Endothelial cell of umbilical vein (primary cell): ENCODE measurements around the gene OR5H1. TPM values are rescaled to one million over a fixed set of nuclear protein-coding genes. Genes with fewer than 3 reads are reported as not detected.
"Not testable (repeated sequence)": the region's sequence is repeated elsewhere in the genome, so short reads cannot be mapped to it uniquely, and the experiment has no call there.

Experiments used
- BruUV-seq: library from RNA; stranded (reverse); fragments of 400-500 nt; replicated peaks from 2 replicates; lab custom pipeline; 2021; lab: Mats Ljungman, UMichigan
- CTCF ChIA-PET: fragments of 300-600, 350-600 bp; sonication (Branson Sonifier 250); formaldehyde crosslinking; loops from one replicate; lab custom pipeline; 2021; ENCODE audit warnings: antibody characterized with exemption, inconsistent platforms; lab: Charles Lee
- POLR2A ChIA-PET: fragments of 300-600, 350-600 bp; sonication (Branson Sonifier 250); formaldehyde crosslinking; loops from one replicate; lab custom pipeline; 2021; ENCODE audit warnings: antibody characterized with exemption, inconsistent platforms; lab: Charles Lee
- DNase-seq: peaks from one replicate; pipeline ENCODE4 v3.0.0-alpha.2; 2011; ENCODE audit warnings: low read depth, low spot score
- FAIRE-seq: peaks from 2 replicates; lab custom pipeline; 2011; peaks lifted over from hg19 to GRCh38; lab: Jason Lieb, UNC
- H2AFZ ChIP-seq: 2 replicates; pipeline ENCODE4 v1.6.0; 2012; ENCODE audit warnings: low read depth, low read length, control low read depth, inconsistent platforms
- H3K27ac ChIP-seq: 2 replicates; pipeline ENCODE4 v1.5.1; 2011; ENCODE audit warnings: low read depth, mild to moderate bottlenecking, control low read depth, low read length, moderate library complexity; ENCODE audit not compliant: insufficient read depth
- H3K27me3 ChIP-seq, 2 experiments: 2 replicates each; pipeline versions ENCODE4 v1.6.0 to v1.6.1; 2011; ENCODE audit warnings: low read length in 2 of 2, mixed read lengths in 1 of 2; ENCODE audit not compliant: control insufficient read depth in 2 of 2, insufficient read depth in 2 of 2
- H3K36me3 ChIP-seq, 2 experiments: 2 replicates in 1 of 2; 3 replicates in 1 of 2; pipeline ENCODE4 v1.5.1; 2011; ENCODE audit warnings: low read length in 2 of 2, mild to moderate bottlenecking in 1 of 2, moderate library complexity in 1 of 2; ENCODE audit not compliant: control insufficient read depth in 2 of 2, insufficient read depth in 2 of 2; ENCODE audit errors: extremely low read depth in 1 of 2
- H3K4me1 ChIP-seq: 3 replicates; pipeline ENCODE4 v1.5.1; 2011; ENCODE audit warnings: mild to moderate bottlenecking, low read length; ENCODE audit not compliant: control insufficient read depth, insufficient read depth; ENCODE audit errors: extremely low read depth
- H3K4me2 ChIP-seq: 2 replicates; pipeline ENCODE4 v1.6.1; 2011; ENCODE audit warnings: low read length, control low read depth, mixed read lengths; ENCODE audit not compliant: insufficient read depth
- H3K4me3 ChIP-seq, 3 experiments: fragments of 200-600 bp in 1 of 3; sonication (generic), shearing (Covaris generic) in 1 of 3; replicated peaks in 1 of 3; 2 replicates each; pipeline ENCODE4 v1.5.1; 2011 to 2016; ENCODE audit warnings: control low read depth in 3 of 3, low read length in 3 of 3, mild to moderate bottlenecking in 2 of 3, inconsistent platforms in 1 of 3, low read depth in 1 of 3, moderate library complexity in 1 of 3; ENCODE audit not compliant: insufficient read depth in 1 of 3
- H3K79me2 ChIP-seq: 2 replicates; pipeline ENCODE4 v1.6.0; 2012; ENCODE audit warnings: low read length, inconsistent platforms; ENCODE audit not compliant: control insufficient read depth, insufficient read depth
- H3K9ac ChIP-seq: replicated peaks from 2 replicates; pipeline ENCODE3; 2011; ENCODE audit warnings: low read length, control low read depth; ENCODE audit not compliant: insufficient read depth; ENCODE audit errors: extremely low read depth
- H3K9me1 ChIP-seq: replicated peaks from 3 replicates; pipeline ENCODE4 v1.6.0; 2011; ENCODE audit warnings: mild to moderate bottlenecking, low read length; ENCODE audit not compliant: control insufficient read depth, insufficient read depth; ENCODE audit errors: extremely low read depth
- H3K9me3 ChIP-seq: replicated peaks from 2 replicates; pipeline ENCODE4 v1.5.1; 2012; ENCODE audit warnings: low read length, inconsistent platforms; ENCODE audit not compliant: control insufficient read depth, insufficient read depth
- H4K20me1 ChIP-seq: replicated peaks from 2 replicates; pipeline ENCODE3; 2011; ENCODE audit warnings: mild to moderate bottlenecking, low read length; ENCODE audit not compliant: control insufficient read depth, insufficient read depth; ENCODE audit errors: extremely low read depth
- CTCF ChIP-seq, 2 donors: IDR thresholded peaks; 1 replicate in 1 of 2; 2 replicates in 1 of 2; pipeline ENCODE4 v1.5.1; 2011; ENCODE audit warnings: low read length in 2 of 2, mild to moderate bottlenecking in 2 of 2, moderate library complexity in 2 of 2, control low read depth in 1 of 2, inconsistent platforms in 1 of 2, low read depth in 1 of 2; ENCODE audit not compliant: insufficient read depth in 1 of 2; ENCODE audit errors: extremely low read depth in 1 of 2
- EZH2 ChIP-seq: IDR thresholded peaks from 2 replicates; pipeline ENCODE4 v1.6.1; 2012; ENCODE audit warnings: borderline replicate concordance, low read depth, mild to moderate bottlenecking, moderate library complexity, low read length, inconsistent platforms; ENCODE audit not compliant: severe bottlenecking
- FOS ChIP-seq: IDR thresholded peaks from 2 replicates; pipeline ENCODE4 v1.6.1; 2011; ENCODE audit warnings: mild to moderate bottlenecking, low read length, moderate library complexity, borderline replicate concordance; ENCODE audit not compliant: insufficient read depth
- GATA2 ChIP-seq: IDR thresholded peaks from 2 replicates; pipeline ENCODE4 v1.7.0; 2011; ENCODE audit warnings: low read depth, mild to moderate bottlenecking, moderate library complexity, mixed read lengths, low read length; ENCODE audit not compliant: insufficient read length, insufficient read depth
- JUN ChIP-seq: IDR thresholded peaks from 2 replicates; pipeline ENCODE4 v1.6.1; 2011; ENCODE audit warnings: borderline replicate concordance, low read depth; ENCODE audit not compliant: insufficient read length, insufficient read depth
- MYC ChIP-seq: IDR thresholded peaks from one replicate; pipeline ENCODE4 v1.6.1; 2011; ENCODE audit warnings: mild to moderate bottlenecking, low read depth, low read length
- POLR2A ChIP-seq: IDR thresholded peaks from 2 replicates; pipeline ENCODE4 v1.6.1; 2012; ENCODE audit warnings: low read depth, mild to moderate bottlenecking, control low read depth, low read length
- POLR2AphosphoS5 ChIP-seq: IDR thresholded peaks from 2 replicates; pipeline ENCODE4 v1.6.1; 2012; ENCODE audit warnings: low read depth, mild to moderate bottlenecking, control low read depth, low read length, moderate library complexity; ENCODE audit not compliant: insufficient read depth
- dilution Hi-C: fragments of 300-500 bp; cut with MboI; formaldehyde crosslinking; loops from one replicate; pipeline ENCODE4 v1.15.0; 2019; ENCODE audit warnings: low sequenced_read_pairs; ENCODE audit not compliant: extremely low pct_ligation_motif_present
- intact Hi-C: fragments of 100-400 bp; cut with micrococcal nuclease; formaldehyde crosslinking; loops from one replicate; pipeline ENCODE4 v1.10.0; 2022
- polyA plus RNA-seq, 4 experiments: library from polyadenylated mRNA; depleted of rRNA in 3 of 4; stranded (reverse) in 3 of 4; unstranded in 1 of 4; fragments of >200 nt; gene quantifications; 2 replicates each; pipeline versions ENCODE4 v1.2.1 to v1.2.3, GENCODE V29; 2011 to 2012; ENCODE audit warnings: missing spikeins in 1 of 4
- total RNA-seq: library from RNA; stranded (reverse); gene quantifications from 2 replicates; pipeline ENCODE4 v1.2.3, GENCODE V29; 2021
- TF ChIP-seq, protein P1 (sequence below): IDR thresholded peaks from 2 replicates; pipeline ENCODE4 v1.6.1; 2011; ENCODE audit not compliant: insufficient read depth, insufficient read length

The OR5H1 gene
- total and polyA plus RNA-seq, 2 donors (not counting 3 experiments of a cell fraction or from before 2014, with no cell fraction given), result not detected

- Histone ChIP-seq H3K4me2 (no peak overlapping the region), H3K9me1 (no peaks in the 10 kb centered on the region), H3K79me2 (no peaks in the 10 kb centered on the region), H3K9ac (no peak overlapping the region), H3K4me1 (no peaks in the 10 kb centered on the region), H4K20me1 (no peaks in the 10 kb centered on the region), H3K27me3 (no peaks in the 10 kb centered on the region), H3K27ac (no peak overlapping the region), H3K4me3 (no peak overlapping the region), H2AFZ (no peak overlapping the region), H3K9me3 (no peaks in the 10 kb centered on the region), H3K36me3 (no peaks in the 10 kb centered on the region)
- ChIA-PET POLR2A (no interaction called here), CTCF (no interaction called here)
- no TSS peak for BruUV-seq
- no peak for DNase-seq
- intact Hi-C loops (no loop called here), dilution Hi-C loops (no loop called here)
- FAIRE-seq, result no peak
- TF ChIP-seq MYC, result no peak
- TF ChIP-seq EZH2, result no peak
- no peak for TF ChIP-seq FOS
- no peak for TF ChIP-seq GATA2
- TF ChIP-seq POLR2AphosphoS5, result no peak
- TF ChIP-seq, protein P1, sequence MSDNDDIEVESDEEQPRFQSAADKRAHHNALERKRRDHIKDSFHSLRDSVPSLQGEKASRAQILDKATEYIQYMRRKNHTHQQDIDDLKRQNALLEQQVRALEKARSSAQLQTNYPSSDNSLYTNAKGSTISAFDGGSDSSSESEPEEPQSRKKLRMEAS, result no peak
- TF ChIP-seq POLR2A, result no peak
- no peak for TF ChIP-seq CTCF (IDR thresholded peaks at IDR 0.05; ENCODE audit: extremely low read depth in 1 of 2, insufficient read depth in 1 of 2, low read depth in 1 of 2, low read length in 2 of 2)
- TF ChIP-seq JUN, result no peak
Measured at GRCh38 chr3:98148751-98149150, 18.2 kb downstream of the OR5H1 start.

- H3K4me2 ChIP-seq, CTCF ChIA-PET, H3K27me3 ChIP-seq, dilution Hi-C loops, H3K9me1 ChIP-seq, H3K4me1 ChIP-seq, POLR2A ChIA-PET, H3K9ac ChIP-seq, H3K79me2 ChIP-seq, H3K36me3 ChIP-seq, FAIRE-seq, intact Hi-C loops, H3K9me3 ChIP-seq, H4K20me1 ChIP-seq, H2AFZ ChIP-seq, H3K4me3 ChIP-seq, BruUV-seq, DNase-seq, H3K27ac ChIP-seq: not testable (repeated sequence)
Measured at GRCh38 chr3:98149456-98149855, 18.9 kb downstream of the OR5H1 start.
